ENCODE results near the gene DNAJC24. TPM values are rescaled to one million over a fixed set of nuclear protein-coding genes. Genes with fewer than 3 reads are reported as not detected.
A peak's percentile ranks its signal among the peaks of the same experiment; 100 is the strongest.

DNAJC24 gene
- total RNA-seq, 1 donor from 2014 or later, result 21.9 TPM

DNA sequence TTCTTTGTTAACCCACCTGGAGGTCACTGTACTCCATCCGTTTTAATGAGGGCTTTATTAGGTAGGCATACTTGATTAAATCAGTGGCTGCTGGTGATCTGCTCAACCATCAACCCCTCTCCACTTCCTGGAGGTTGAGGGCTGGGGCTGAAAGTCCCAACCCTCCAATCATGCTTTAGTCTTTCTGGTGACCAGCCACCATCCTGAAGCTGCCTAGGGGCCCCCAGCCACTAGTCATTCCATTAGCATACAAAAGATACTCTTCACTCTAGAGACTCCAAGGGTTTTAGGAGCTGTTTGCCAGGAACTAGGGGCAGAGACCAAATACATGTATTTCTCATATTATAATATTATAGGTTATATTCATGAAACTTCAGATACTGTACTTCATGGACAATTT, 13.5 kb downstream of the DNAJC24 start:
- no peak overlapping the region for H3K27ac Mint-ChIP-seq
- H3K4me3 Mint-ChIP-seq (ENCODE audit: low read depth), result no peak overlapping the region
- peaks cover 17% of the 10 kb centered on the region for H3K36me3 Mint-ChIP-seq (ENCODE audit: insufficient read depth)
- no peak for DNase-seq (ENCODE audit: low spot score, unreplicated experiment)
- TF ChIP-seq, protein P1, sequence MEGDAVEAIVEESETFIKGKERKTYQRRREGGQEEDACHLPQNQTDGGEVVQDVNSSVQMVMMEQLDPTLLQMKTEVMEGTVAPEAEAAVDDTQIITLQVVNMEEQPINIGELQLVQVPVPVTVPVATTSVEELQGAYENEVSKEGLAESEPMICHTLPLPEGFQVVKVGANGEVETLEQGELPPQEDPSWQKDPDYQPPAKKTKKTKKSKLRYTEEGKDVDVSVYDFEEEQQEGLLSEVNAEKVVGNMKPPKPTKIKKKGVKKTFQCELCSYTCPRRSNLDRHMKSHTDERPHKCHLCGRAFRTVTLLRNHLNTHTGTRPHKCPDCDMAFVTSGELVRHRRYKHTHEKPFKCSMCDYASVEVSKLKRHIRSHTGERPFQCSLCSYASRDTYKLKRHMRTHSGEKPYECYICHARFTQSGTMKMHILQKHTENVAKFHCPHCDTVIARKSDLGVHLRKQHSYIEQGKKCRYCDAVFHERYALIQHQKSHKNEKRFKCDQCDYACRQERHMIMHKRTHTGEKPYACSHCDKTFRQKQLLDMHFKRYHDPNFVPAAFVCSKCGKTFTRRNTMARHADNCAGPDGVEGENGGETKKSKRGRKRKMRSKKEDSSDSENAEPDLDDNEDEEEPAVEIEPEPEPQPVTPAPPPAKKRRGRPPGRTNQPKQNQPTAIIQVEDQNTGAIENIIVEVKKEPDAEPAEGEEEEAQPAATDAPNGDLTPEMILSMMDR (IDR thresholded peaks at IDR 0.05; ENCODE audit: unreplicated experiment), result no peak
- no peaks in the 10 kb centered on the region for H3K27me3 Mint-ChIP-seq
- H3K4me1 Mint-ChIP-seq (ENCODE audit: low read depth), result no peaks in the 10 kb centered on the region
- peaks cover 8% of the 10 kb centered on the region for H3K9me3 Mint-ChIP-seq (ENCODE audit: low read depth)

DNA sequence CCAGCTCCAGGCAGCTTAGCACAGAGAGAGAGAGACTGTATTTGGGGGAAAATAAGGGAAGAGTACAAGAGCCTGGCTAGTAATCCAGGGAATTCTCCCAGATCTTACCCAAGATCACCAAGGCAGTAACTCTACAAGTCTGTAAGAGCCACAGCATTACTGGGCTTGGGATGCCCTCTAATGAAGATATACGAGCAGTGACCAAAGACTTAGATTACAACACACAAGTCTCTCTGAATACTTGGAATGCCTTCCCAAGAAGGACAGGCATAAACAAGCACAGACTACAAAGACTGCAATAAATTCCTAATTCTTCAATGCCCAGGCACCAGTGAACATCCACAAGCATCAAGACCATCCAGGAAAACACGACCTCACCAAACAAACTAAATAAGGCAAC, 17.7 kb downstream of the DNAJC24 start:
- no peak for DNase-seq (ENCODE audit: low spot score, unreplicated experiment)
- peak overlapping the region; percentile 30 for H3K27ac Mint-ChIP-seq

DNA sequence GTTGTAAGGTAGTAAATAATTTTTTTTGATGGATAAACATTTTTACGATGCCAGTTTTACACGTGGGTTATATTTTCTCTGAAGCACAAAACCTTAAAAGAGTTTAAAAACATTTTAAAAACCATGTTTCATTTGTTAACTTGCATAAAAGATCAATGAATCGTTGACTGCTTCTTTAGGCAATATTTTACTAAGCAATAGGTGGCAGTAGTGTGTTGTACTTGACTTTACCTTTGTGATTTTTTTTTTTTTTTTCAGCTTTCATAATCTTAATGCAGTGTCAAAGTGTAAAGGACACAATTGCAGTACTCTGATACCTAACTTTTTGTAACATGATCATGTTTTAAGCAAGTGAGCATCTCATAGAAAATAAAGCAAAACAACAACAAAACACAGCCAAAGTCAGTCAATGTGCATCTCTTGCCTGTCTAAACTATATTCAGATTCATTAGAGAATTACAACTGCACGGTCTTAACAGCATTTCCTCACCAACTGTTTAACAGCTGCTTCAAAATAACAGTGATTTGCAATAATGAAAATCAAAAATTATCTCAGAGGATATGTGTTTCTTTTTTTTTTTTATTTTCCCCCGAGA, 27.7 kb downstream of the DNAJC24 start:
- Mint-ChIP-seq H3K36me3 (ENCODE audit: insufficient read depth) (peaks cover 24% of the 10 kb centered on the region), H3K4me1 (ENCODE audit: low read depth) (no peaks in the 10 kb centered on the region), H3K9me3 (ENCODE audit: low read depth) (peaks cover 10% of the 10 kb centered on the region), H3K4me3 (ENCODE audit: low read depth) (no peak overlapping the region), H3K27ac (no peak overlapping the region), H3K27me3 (no peaks in the 10 kb centered on the region)
- no peak for DNase-seq (ENCODE audit: low spot score, unreplicated experiment)
- TF ChIP-seq, protein P1 (IDR thresholded peaks at IDR 0.05; ENCODE audit: unreplicated experiment), result peak; percentile 72

More for the DNA sequence above, 17.7 kb downstream of the DNAJC24 start:
- TF ChIP-seq, protein P1 (IDR thresholded peaks at IDR 0.05; ENCODE audit: unreplicated experiment), result no peak
- H3K4me1 Mint-ChIP-seq (ENCODE audit: low read depth), result no peaks in the 10 kb centered on the region
- no peaks in the 10 kb centered on the region for H3K27me3 Mint-ChIP-seq
- H3K36me3 Mint-ChIP-seq (ENCODE audit: insufficient read depth), result peaks cover 25% of the 10 kb centered on the region
- H3K4me3 Mint-ChIP-seq (ENCODE audit: low read depth), result no peak overlapping the region
- H3K9me3 Mint-ChIP-seq (ENCODE audit: low read depth), result peaks cover 35% of the 10 kb centered on the region

DNA sequence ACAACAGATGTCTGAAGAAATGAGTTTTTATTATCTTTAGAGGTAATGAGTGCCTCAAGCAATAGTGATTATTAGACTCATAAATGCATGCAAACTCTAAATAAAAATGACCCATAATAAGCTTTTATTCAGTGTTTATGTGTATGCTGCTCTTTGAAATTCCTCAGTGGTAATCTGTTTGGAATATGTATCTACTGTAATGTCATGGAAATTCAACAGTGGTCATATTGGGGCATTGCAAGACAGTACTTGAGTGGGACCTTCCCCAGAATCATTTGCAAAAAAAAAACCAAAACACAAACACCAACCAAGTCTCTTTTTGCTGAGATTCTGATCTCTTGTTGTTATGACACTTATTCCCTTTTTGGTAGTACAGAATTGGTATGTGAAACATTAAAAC, 35.0 kb downstream of the DNAJC24 start:
- TF ChIP-seq, protein P1 (IDR thresholded peaks at IDR 0.05; ENCODE audit: unreplicated experiment), result no peak
- H3K4me3 Mint-ChIP-seq (ENCODE audit: low read depth), result no peak overlapping the region
- no peak overlapping the region for H3K27ac Mint-ChIP-seq
- no peaks in the 10 kb centered on the region for H3K27me3 Mint-ChIP-seq
- peaks cover 4% of the 10 kb centered on the region for H3K9me3 Mint-ChIP-seq (ENCODE audit: low read depth)
- peaks cover 19% of the 10 kb centered on the region for H3K36me3 Mint-ChIP-seq (ENCODE audit: insufficient read depth)
- no peaks in the 10 kb centered on the region for H3K4me1 Mint-ChIP-seq (ENCODE audit: low read depth)
- DNase-seq (ENCODE audit: low spot score, unreplicated experiment), result no peak

- H3K36me3 Mint-ChIP-seq (ENCODE audit: insufficient read depth), result peaks cover 10% of the 10 kb centered on the region
- H3K27ac Mint-ChIP-seq, result no peak overlapping the region
- H3K27me3 Mint-ChIP-seq, result no peaks in the 10 kb centered on the region
- TF ChIP-seq, protein P1 (IDR thresholded peaks at IDR 0.05; ENCODE audit: unreplicated experiment), result no peak
- DNase-seq (ENCODE audit: low spot score, unreplicated experiment), result no peak
- peaks cover 5% of the 10 kb centered on the region for H3K9me3 Mint-ChIP-seq (ENCODE audit: low read depth)
- H3K4me1 Mint-ChIP-seq (ENCODE audit: low read depth), result no peaks in the 10 kb centered on the region
- H3K4me3 Mint-ChIP-seq (ENCODE audit: low read depth), result no peak overlapping the region
These were observed 38.5 kb downstream of the DNAJC24 start for GRCh38 chr11:31408201-31408600.
